Osteoblast (primary cell): ENCODE data around the gene FMO3. TPM values are rescaled to one million over a fixed set of nuclear protein-coding genes. Genes with fewer than 3 reads are reported as not detected.

Source experiments
- DNase-seq: peaks from one replicate; pipeline ENCODE4 v3.0.0; 2011; ENCODE audit warnings: low spot score, mixed read lengths; ENCODE audit not compliant: insufficient read length; ENCODE audit errors: missing footprints
- H2AFZ ChIP-seq: 2 replicates; pipeline ENCODE4 v1.6.0; 2011; ENCODE audit warnings: mild to moderate bottlenecking, low read length
- H3K27ac ChIP-seq: 2 replicates; pipeline ENCODE4 v1.5.1; 2011; ENCODE audit warnings: mild to moderate bottlenecking, low read depth, low read length, moderate library complexity
- H3K27me3 ChIP-seq: 2 replicates; pipeline ENCODE4 v1.6.0; 2012; ENCODE audit warnings: mild to moderate bottlenecking, control low read depth, inconsistent platforms, low read length, moderate library complexity; ENCODE audit not compliant: insufficient read depth
- H3K36me3 ChIP-seq: 2 replicates; pipeline ENCODE4 v1.5.1; 2011; ENCODE audit warnings: mild to moderate bottlenecking, low read length, control low read depth, moderate library complexity; ENCODE audit not compliant: insufficient read depth
- H3K4me1 ChIP-seq: 2 replicates; pipeline ENCODE4 v1.5.1; 2011; ENCODE audit warnings: mild to moderate bottlenecking, low read length, control low read depth, moderate library complexity; ENCODE audit not compliant: insufficient read depth
- H3K4me2 ChIP-seq: 2 replicates; pipeline ENCODE4 v1.6.0; 2011; ENCODE audit warnings: mild to moderate bottlenecking, low read length; ENCODE audit not compliant: insufficient read depth
- H3K4me3 ChIP-seq: fragments of 200-600 bp; sonication (generic); 3 replicates; pipeline ENCODE4 v1.5.1; 2012; ENCODE audit warnings: mild to moderate bottlenecking, low read length, inconsistent platforms; ENCODE audit not compliant: insufficient read depth
- H3K79me2 ChIP-seq: 2 replicates; pipeline ENCODE4 v1.6.0; 2012; ENCODE audit warnings: mild to moderate bottlenecking, low read length, control low read depth, inconsistent platforms; ENCODE audit not compliant: insufficient read depth
- H3K9me3 ChIP-seq: 2 replicates; pipeline ENCODE4 v1.5.1; 2011; ENCODE audit warnings: low read depth, low read length, control low read depth
- H4K20me1 ChIP-seq: 2 replicates; pipeline ENCODE4 v1.6.0; 2012; ENCODE audit warnings: mild to moderate bottlenecking, low read length, control low read depth; ENCODE audit not compliant: insufficient read depth
- CTCF ChIP-seq: IDR thresholded peaks from 2 replicates; pipeline ENCODE4 v1.5.1; 2011; ENCODE audit warnings: mild to moderate bottlenecking, low read depth, low read length, moderate library complexity; ENCODE audit errors: extremely low read depth
- total RNA-seq: library from RNA; depleted of rRNA; stranded (reverse); fragments of >200 nt; gene quantifications from 2 replicates; pipeline ENCODE4 v1.2.3, GENCODE V29; 2012

The FMO3 gene
- total RNA-seq, 1 donor = 44.5 TPM

GRCh38 chr1:171127099-171127498, 36.4 kb downstream of the FMO3 start:
- DNase-seq = no peak
- no peaks in the 10 kb centered on the region for H4K20me1 ChIP-seq
- no peaks in the 10 kb centered on the region for H3K27me3 ChIP-seq
- TF ChIP-seq CTCF = no peak
- no peak overlapping the region for H3K27ac ChIP-seq
- H3K4me2 ChIP-seq = peak overlapping the region; percentile 26
- no peak overlapping the region for H2AFZ ChIP-seq
- no peaks in the 10 kb centered on the region for H3K79me2 ChIP-seq
- H3K9me3 ChIP-seq = peaks cover 3% of the 10 kb centered on the region
- peaks cover 14% of the 10 kb centered on the region for H3K4me1 ChIP-seq
- H3K36me3 ChIP-seq = no peaks in the 10 kb centered on the region
- no peak overlapping the region for H3K4me3 ChIP-seq

DNA sequence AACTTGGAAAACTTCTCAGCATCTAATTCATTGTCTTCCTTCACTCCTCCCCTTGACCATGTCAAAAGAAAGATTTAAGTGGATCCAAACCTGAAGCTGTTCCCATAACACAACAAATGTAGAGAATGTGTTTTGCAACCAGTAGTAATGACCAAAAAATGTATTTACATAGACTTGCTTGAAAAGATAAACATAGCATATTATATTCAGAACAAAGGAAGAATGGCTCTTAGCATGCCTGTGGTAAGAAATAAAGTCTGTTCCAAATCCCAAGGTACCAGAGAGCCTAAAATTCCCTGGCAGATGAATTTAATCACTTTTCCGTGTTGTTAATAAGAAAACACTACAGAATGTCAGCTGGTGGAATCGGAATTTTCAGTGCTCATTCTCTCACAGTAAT, 36.8 kb downstream of the FMO3 start:
- Histone ChIP-seq H3K4me1 (peaks cover 14% of the 10 kb centered on the region), H3K4me2 (peak overlapping the region; percentile 29), H3K4me3 (no peak overlapping the region), H3K36me3 (no peaks in the 10 kb centered on the region), H2AFZ (no peak overlapping the region), H3K79me2 (no peaks in the 10 kb centered on the region), H4K20me1 (no peaks in the 10 kb centered on the region), H3K27me3 (no peaks in the 10 kb centered on the region), H3K27ac (peak overlapping the region; percentile 7), H3K9me3 (peaks cover 3% of the 10 kb centered on the region)
- DNase-seq = peak; percentile 10
- TF ChIP-seq CTCF = no peak

DNA sequence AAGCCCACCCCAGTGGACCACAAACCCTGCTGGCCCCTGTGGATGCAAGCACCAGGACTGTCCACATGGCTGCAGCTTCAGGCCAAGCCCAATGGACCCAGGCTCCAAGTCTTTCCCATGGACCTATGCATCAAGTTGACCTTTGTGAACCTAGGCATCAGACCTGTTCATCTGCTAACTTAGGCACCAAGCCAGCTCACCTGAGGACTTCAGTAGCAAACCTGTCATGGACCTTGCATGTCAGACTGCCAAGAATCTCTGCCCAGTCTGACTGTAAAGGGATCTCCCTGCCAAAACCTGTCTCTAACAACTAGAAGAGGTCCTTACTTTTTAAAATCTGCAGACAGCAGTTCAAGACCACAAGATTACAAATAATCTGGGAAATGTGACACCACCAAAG, 37.8 kb downstream of the FMO3 start:
- H3K79me2 ChIP-seq = no peaks in the 10 kb centered on the region
- no peak for TF ChIP-seq CTCF
- no peak overlapping the region for H3K27ac ChIP-seq
- H3K4me2 ChIP-seq = no peak overlapping the region
- H3K4me1 ChIP-seq = peaks cover 14% of the 10 kb centered on the region
- H2AFZ ChIP-seq = no peak overlapping the region
- H3K27me3 ChIP-seq = no peaks in the 10 kb centered on the region
- no peaks in the 10 kb centered on the region for H3K36me3 ChIP-seq
- DNase-seq = no peak
- H4K20me1 ChIP-seq = no peaks in the 10 kb centered on the region
- peaks cover 3% of the 10 kb centered on the region for H3K9me3 ChIP-seq
- no peak overlapping the region for H3K4me3 ChIP-seq

DNA sequence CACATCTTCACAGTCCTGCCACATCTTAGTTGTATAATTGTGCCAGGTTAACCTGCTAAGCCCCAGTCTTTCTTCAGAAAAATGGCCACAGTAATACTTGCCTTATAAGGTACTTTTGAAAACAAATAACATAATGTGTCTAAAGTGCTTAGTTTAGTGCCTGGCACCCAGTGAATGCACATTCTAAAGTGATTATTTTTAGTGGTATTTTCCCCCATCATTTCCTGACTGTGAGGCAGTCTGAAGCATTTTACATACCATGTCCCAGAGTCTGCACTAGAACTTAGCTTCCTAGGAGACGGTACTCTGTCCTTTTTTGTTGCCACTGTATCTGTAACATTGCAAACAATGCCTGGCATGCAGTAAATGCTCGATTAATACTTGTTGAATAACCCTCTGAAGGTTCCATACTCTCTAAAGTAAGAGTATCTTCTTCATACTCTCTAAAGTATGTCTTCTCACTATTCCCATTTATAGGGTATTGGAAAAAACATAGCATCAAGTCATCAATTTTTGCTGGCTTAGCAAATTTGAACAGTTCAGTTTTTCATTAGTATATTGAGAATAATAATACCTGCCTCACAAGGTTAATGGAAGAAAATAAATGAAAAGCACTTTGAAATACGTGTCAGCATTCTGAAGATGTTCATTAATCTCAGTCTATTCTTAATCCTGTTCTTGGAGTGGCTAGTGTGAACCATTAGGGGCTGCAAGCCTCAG, 43.7 kb downstream of the FMO3 start:
- Histone ChIP-seq H3K4me3 (no peak overlapping the region), H3K4me1 (peaks cover 3% of the 10 kb centered on the region), H3K36me3 (no peaks in the 10 kb centered on the region), H3K27me3 (no peaks in the 10 kb centered on the region), H3K27ac (no peak overlapping the region), H3K79me2 (no peaks in the 10 kb centered on the region), H3K9me3 (no peaks in the 10 kb centered on the region), H4K20me1 (no peaks in the 10 kb centered on the region), H3K4me2 (no peak overlapping the region), H2AFZ (no peak overlapping the region)
- no peak for TF ChIP-seq CTCF
- no peak for DNase-seq
